Breast epithelium (tissue), 3 donors: ENCODE measurements around the gene VEPH1.

Source experiments
- POLR2A ChIP-seq: fragments of 450-650 bp; IDR thresholded peaks from one replicate; pipeline ENCODE4 v1.6.1; 2016; ENCODE audit warnings: antibody characterized with exemption, mild to moderate bottlenecking, moderate library complexity
- POLR2AphosphoS5 ChIP-seq, 3 donors: sonication (generic); formaldehyde crosslinking; IDR thresholded peaks; one replicate each; pipeline ENCODE4 v1.6.1; 2017; ENCODE audit warnings: antibody characterized with exemption in 3 of 3
- TF ChIP-seq, protein P1 (sequence below), 3 donors: fragments of 450-650 bp; IDR thresholded peaks; one replicate each; pipeline ENCODE4 v1.5.1; 2016 to 2017; ENCODE audit warnings: antibody characterized with exemption in 3 of 3, mild to moderate bottlenecking in 3 of 3, moderate library complexity in 3 of 3

DNA sequence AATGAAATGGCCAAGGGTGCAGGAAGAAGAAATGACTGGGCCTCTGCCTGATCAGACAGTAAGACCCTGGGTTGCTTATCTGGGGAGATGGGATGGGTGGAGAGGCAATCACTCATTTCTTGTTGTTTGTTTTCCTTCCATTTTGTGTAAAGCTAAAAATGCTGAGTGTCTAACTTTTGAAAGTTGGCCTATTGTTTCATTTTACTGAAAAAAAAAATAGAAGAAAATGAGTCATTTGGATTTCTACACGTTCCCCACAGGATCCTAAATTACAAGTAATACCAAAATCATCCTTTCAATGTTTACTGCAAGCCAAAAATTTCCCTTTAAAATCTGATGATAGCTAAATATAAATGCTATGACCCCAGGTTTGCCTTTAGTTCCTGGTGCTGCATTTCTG lies 36.0 kb downstream of the VEPH1 start:
- TF ChIP-seq, protein P1, sequence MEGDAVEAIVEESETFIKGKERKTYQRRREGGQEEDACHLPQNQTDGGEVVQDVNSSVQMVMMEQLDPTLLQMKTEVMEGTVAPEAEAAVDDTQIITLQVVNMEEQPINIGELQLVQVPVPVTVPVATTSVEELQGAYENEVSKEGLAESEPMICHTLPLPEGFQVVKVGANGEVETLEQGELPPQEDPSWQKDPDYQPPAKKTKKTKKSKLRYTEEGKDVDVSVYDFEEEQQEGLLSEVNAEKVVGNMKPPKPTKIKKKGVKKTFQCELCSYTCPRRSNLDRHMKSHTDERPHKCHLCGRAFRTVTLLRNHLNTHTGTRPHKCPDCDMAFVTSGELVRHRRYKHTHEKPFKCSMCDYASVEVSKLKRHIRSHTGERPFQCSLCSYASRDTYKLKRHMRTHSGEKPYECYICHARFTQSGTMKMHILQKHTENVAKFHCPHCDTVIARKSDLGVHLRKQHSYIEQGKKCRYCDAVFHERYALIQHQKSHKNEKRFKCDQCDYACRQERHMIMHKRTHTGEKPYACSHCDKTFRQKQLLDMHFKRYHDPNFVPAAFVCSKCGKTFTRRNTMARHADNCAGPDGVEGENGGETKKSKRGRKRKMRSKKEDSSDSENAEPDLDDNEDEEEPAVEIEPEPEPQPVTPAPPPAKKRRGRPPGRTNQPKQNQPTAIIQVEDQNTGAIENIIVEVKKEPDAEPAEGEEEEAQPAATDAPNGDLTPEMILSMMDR (IDR thresholded peaks at IDR 0.05), result no peak
- TF ChIP-seq POLR2AphosphoS5 (IDR thresholded peaks at IDR 0.05) (no peak), POLR2A (no peak)
